Effector CD8-positive, alpha-beta T cell (primary cell): ENCODE data around the gene RRP1.
"Not testable (repeated sequence)": the region's sequence is repeated elsewhere in the genome, so short reads cannot be mapped to it uniquely, and the experiment has no call there.

Source experiments
- DNase-seq: peaks from one replicate; lab custom pipeline; 2025; lab: John Stamatoyannopoulos, UW

RRP1 gene

DNA sequence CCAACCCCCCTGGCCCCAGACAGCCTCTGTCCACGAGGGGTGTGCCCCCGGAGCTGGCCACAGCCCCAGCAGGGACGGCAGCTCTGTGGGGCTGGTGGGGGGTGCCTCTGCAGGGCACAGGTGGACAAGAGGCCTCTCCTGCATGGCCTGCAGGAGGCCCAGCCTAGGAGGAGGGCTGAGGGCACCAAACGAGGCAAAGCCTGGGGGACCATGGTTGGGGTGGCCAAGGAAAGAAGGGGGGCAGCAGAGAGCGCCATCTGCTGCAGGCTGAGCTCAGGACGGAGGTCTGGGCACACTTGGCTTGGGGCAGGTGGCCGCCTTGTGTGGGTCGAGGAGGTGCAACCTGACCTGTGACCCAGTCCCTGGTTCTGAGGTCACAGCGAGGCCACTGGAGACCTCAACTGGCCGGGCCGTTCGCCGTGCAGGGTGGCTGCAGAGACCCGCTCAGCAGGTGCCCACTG lies 27.3 kb downstream of the RRP1 start:
- DNase-seq, result no peak

DNA sequence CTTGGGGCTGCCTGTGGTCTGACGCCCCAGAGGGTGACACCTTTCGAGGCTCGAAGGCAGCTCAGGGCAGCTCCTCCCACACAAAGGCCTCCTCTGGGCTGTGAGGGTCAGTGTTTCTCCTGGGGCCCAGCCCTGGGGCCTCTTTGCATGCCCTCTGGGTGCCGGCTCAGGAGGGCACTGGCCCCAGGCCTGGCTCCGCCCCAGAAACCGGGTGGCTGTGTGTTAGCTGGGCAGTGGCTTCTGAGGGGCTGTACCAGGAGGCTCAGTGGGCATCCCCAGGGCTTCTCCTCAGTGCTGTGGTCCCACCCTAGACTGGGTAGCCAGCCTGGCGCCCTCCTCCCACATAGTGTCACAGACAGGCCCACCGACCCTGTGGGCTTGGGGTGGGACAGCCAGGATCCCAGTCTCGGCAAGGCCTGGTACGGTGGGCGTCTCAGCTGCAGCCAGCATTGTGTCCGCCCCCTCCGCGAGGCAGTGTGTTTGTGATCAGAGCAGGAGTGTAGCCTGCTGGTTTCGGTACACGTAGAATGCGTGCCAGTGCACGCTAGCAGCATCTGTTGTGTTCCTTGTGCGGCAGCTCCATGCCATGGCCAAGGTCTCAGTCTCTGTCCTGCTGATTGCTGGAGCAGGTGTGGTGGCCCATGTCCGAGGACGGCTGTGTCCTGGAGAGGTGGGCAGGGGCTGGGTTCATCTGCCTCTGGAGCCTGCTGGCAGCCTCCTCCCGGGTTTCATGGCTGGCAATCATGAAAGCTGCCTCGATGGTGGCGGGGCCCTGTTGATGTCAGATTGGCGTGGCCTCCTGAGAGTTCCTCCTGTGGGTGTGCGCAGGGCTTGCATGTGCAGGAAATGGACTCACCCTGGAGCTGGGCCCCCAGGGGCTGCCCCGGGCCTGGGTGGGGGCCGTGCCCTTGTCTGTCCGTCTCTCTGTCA lies 28.0 kb downstream of the RRP1 start:
- no peak for DNase-seq

DNA sequence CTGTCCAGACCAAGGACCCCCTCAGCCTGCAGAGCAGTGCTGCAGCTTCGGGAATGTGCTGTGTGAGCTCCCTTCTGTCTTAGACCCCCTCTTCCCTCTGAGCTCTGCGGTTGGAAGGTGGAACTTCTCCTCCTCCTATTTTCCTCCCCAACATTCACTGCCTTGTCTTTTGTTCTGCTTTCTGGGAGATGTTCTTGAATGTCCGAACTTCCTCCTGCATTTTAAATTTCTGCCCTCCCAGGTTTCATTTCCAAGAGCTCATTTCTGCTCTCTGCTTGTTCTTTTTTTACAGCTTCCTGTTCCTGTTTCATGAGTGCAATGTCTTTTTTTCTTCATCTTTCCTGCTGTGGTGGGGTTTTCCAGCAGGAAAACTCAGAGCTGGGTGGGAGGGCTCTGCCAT lies 29.3 kb downstream of the RRP1 start:
- no peak for DNase-seq

DNA sequence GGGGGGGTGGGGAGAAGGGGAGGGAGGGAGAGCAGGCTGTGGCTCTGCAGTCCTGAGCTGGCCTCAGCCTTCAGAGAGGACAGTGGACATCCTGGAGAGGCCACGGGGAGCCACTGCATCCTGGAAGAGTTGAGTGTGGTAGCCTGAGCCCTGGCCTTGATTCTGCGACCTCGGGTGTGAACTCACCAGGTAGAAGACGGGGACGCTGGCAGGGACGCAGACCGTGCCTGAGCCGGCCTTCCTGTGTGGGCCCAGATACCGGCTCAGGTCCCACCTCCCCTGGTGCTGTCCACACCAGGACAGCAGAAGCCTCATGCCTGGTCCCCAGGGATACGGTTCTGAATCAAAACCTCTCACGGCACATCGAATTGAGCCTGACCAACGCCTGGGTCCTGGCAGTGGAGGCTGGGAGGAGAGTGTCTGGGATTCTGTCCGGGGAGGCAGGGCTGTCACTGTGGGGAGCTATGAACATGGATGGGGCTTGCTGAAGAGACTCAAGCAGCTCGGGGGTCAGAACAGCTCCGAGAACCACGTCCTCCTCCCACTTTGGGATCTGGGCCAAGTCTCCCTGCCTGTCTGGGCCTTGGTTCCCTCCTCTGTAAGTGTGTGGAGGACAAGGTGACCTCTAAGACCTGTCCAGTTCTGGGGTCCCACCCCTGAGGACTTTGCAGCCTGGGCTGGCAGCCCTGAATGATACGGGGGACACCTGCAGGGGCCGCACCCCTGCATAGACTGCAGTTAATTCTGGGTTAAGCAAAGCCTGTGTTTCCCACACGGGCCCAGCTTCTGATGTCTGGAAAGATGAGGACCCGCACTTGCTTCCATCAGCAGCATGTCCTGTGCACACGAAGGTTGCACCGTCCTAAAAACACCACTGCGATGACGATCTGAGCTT lies 30.4 kb downstream of the RRP1 start:
- no peak for DNase-seq

DNA sequence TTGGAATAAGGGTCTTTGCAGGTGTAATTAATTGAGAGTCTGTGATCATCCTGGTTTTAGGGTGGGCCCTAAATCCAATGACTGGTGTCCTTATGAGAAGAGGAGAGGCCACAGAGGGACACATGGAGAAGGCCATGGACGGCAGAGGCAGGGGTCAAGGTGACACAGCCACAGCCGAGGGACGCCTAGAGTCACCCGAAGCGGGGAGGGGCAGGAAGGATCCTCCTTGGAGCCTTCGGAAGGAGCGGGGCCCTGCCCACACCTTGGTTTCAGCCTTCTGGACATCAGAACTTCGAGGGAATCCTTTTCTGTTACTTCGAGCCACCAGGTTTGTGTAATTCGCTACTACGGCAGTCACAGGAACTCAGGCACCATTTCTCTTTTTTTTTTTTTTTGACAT lies 31.1 kb downstream of the RRP1 start:
- no peak for DNase-seq

DNA sequence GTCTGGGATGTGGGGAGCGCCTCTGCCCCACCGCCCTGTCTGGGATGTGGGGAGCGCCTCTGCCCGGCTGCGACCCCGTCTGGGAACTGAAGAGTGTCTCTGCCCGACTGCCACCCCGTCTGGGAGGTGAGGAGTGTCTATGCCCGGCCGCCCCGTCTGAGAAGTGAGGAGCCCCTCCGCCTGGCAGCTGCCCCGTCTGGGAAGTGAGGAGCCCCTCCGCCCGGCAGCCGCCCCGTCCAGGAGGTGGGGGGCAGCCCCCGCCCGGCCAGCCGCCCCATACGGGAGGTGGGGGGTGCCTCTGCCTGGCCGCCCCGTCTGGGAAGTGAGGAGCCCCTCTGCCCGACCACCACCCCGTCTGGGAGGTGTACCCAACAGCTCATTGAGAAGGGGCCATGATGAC lies 32.8 kb downstream of the RRP1 start:
- DNase-seq, result not testable (repeated sequence)

DNA sequence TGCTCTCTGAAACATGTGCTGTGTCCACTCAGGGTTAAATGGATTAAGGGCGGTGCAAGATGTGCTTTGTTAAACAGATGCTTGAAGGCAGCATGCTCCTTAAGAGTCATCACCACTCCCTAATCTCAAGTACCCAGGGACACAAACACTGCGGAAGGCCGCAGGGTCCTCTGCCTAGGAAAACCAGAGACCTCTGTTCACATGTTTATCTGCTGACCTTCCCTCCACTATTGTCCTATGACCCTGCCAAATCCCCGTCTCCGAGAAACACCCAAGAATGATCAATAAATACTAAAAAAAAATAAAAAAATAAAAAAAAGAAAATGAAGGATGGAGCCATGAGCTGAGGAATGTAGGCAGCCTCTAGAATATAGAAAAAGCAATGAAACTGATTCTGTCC lies 33.4 kb downstream of the RRP1 start:
- not testable (repeated sequence) for DNase-seq

DNA sequence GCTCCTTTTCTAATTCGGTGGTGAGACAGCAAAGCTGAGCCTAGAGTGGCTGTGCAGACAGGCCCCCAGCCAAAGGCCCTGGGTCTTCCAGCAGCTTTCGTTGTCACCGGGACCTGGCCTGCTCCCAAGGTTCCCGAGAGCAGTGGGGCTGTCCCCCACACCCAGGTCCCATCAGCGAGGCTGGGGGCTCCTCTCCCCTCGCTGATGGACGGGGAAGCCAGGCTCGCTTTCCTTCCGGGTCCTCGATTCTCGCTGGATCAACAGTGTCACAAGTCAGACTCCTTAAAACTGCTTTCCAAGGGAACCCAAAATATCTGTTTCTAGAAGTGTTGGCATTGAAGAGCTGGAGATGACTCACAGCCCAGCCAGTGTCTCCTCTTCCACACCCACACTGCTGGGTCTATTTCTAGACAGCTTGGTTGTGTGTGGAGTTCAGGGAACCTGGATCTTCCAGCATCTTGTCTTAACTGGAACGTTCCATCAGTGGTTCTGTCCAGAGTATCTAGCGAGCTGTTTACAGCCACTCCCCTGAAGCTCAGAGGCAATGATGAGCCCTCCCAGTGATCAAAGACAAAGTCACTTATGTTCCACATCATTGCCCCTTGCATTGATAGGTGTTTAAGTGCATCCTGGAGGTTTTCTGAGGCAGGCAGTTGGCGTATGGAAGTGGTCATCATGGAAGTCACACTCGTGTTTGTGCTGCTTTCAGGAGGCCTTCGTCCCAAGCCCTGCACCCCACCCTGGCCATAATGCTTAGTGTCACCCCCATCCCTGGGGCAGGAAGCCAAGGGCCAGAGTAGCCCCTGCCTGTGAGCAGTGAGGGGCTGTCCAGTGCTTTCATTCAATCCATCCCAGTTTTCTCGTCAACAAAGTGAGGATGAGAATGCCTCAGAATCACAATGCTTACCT lies 35.2 kb downstream of the RRP1 start:
- no peak for DNase-seq

DNA sequence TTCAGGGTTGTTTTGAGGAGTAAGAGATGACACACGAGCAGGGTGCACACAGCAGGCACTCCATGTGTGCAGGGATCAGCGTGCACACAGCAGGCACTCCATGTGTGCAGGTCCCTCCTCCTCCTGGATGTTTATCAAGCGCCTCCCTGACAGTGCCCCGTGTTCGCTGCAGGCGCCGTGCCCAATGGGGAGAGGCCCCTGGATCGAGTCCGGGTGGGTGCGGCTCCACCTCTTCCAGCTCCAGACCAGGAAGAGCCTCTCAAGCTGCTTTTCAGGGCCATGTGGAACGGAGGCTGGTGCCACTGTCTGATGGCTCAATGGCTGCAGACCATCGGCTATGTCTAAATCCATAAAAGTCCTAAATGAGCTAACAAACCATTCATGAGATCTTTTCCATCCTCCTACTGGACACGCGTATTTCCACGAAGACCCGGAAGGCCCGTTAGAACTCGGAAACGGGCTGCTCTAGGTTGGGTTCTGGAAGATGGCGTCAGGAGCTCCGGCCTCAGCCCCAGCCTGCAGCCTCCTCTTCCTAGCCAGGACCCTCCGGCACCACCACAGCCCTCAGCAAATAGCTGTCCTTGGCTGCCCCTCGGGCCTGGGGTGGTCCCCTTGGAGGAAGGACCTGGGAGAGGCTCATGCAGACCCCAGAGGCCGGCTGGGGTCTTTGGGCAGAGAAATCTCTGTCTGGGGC lies 36.0 kb downstream of the RRP1 start:
- no peak for DNase-seq

DNA sequence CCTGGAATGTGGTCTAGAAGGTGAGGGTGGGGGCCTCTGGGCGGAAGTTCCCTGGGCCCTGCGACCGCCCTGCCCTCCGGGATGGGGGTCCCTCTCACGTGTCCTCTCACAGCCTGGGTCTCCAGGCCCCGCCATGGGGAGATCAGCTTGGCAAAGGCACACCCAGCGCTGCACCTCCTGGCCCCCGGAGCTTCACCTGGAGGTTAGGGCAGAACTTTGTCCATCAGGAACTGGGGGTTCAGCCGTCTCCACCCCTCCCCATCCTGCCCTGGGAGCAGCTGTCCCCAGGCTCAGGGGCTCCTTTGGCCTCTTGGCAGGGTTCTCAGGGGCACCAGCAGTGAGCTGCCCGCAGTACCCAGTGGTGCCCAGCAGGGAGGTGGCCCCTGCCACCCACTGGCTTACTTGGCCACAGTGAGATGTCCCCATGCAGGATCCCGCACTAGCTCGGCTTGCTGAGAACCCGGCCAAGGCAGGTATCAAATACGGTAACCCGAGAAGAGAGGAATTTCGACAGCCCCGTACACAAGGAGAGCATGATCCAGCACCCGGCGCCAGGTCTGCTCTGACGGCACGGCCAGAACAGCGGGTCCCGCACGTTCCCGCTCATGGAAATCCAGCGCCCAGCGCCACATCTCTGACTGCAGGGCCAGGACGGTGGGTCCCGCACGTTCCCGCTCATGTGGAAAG lies 36.7 kb downstream of the RRP1 start:
- no peak for DNase-seq

DNA sequence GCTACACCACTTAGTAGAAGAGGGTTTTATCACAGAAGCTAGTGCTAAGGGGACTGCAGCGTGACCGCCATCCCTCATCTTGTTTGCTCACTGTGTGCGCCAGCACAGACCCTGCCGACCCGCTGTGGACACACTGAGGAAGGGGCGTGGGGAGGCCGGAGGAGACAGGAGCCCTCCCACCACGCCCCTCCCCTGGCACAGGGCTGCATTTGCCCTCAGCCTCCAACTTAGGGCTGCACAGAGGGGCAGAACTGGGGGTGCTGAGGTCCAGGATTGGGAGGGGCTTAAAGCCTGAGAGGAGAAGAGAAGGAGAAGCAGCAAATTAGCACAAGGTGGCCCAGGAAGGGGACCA lies 37.2 kb downstream of the RRP1 start:
- DNase-seq, result no peak

DNA sequence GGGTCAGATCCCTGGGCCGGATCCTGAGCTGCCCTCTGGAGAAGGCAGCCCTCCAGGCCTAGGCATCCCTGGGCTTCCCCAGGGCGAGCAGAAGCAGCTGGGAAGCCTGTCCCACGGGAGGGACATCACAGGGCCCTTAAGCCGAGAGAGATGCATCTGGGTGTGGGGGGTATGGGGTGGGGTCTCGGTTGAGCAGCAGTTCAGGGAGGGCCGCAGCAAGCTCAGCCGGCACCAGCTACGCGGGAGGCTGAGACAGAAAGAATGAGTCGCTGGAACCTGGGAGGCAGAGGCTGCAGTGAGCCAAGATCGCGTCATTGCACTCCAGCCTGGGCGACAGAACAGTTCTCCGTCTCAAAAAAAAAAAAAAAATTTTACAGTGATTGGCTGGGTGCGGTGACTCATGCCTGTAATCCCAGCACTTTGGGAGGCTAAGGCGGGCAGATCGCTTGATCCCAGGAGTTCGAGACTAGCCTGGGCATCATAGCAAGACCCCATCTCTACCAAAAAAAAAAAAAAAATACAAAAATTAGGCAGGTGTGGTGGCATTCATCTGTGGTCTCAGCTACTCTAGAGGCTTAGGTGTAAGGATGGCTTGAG lies 37.7 kb downstream of the RRP1 start:
- no peak for DNase-seq

DNA sequence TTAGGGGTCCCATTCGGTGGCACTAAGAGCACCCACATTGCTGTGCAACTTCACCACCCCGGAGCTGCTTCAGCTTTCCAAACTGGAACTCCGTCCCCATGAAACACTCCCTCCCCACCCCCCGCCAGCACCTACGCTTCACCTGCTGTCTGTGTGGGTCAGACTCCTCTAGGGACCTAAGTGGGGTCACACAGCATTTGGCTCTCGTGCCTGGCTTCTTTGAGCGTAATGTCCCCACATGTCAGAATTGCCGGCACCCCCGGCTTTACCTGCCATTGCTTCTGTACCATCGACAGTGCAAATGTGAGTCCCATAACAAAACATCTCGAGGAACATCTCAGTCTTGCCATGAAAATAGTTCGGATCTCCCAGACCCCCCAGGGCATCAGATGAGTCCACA lies 39.8 kb downstream of the RRP1 start:
- DNase-seq, result no peak

DNA sequence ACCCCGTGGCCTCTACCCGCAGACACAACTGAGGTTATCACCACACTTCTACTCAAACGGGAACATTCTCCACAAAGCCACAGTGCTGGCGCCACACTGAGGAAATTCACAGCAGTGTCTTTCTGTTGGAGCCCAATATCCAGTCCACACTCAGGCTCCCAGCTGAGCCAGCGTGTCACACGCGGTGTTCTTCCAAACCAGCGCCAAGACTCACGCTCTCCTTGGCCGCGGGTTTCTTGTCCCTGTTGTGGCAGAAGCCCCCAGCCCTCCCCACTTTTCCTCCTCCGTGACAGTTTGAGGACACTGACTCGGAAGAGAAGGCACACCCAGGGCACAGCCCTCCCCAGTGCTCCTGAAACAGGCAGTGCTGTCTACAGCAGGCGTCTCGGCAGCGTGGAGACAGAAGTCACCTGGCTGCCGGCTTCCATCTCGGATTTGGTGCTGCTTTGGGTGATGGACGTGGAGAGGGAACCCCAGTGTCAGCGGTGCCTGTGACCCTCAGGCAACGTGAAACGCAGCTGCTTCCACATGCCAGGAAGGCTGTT lies 40.3 kb downstream of the RRP1 start:
- DNase-seq, result no peak

DNA sequence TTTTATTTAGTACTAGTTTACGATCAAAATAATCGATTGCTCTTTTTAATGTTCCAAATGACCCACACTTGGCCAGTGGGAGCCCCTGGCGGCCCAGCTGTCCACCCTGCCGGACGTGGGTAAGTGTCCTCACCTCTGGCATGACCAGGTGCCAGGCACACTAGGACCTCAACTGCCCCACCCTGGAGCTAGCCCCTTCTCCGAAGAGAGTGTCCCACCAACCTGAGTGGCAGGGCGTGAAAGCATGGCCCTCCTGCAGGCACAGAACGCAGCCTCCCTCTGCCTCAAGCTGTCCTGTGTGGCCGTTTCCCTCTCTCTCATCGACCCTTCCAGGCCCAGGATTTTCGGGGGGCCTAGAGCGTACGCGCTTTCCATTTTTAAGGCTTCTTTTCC lies 42.8 kb downstream of the RRP1 start:
- no peak for DNase-seq

DNA sequence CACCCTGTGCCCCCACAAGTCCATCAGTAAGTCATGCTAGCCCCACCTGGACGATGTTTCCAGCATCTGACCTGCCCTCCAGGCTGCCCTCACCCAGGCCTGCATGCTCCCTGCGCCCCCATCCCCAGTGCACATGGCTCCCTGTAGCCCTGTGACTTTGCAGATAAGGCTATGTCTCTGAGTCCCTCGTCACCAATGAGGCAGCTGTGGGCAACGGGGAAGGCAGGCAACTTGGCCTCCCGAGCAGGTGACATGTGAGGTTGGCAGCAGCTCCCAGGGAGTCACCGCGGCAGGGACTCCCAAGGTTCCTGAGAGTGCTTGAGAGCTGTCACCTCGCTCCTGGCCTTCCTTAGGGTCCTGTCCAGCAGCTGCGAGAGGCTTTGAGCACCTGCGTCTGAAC lies 43.3 kb downstream of the RRP1 start:
- DNase-seq, result no peak

DNA sequence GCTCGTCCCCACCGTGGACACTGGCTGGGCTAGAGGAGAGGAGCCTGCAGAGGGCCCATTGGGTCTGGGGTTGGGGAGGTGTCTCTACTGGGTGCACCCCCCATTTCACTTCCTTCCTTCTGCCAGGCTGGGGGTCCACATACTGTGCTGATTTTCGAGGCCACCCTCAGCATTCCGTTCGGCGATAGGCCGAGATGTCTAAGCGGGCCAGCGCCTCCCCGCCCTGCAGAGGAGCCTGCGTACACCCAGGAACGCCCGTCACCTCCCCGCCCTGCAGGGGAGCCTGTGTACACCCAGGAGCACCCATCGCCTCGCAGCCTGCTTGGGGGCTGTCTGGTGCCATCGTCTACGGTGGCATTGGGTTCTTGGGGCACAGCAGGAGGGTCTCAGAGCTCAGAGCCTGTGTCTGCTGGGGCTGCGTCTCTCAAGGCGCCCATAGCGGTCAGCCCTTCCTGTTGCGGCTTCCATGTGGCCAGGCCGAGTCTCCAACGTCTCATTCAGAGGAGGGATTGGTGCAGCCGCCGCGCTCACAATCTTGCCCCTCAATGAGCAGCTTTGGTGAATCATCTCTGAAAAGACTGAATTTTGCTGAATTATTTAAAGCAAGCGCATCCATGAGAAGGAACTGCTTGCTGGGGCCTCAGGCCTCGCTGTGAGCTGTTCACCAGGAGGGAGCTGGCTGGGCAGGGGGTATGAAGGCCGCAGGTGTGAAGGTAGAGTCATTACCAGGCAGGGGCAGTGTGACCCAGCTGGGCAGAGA lies 44.9 kb downstream of the RRP1 start:
- DNase-seq, result no peak

DNA sequence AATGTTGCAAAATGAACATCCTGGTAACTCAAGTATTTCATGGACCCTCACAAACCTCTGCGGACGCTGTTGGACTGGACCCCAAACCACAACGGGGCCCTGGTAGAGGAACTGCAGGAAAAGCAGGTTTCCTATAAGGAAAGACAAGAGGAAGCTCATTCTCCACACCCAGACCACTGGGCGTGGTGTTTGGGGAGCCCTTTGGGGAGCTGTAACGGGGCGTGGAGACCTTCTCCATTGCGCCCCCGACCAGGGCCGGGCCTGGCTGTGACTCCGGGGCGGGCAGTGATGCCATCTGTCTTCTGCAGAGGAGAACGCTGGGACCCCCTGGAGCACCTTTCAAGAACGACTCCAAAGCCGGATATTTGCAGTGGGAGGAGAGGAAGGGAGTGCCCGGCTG lies 45.7 kb downstream of the RRP1 start:
- no peak for DNase-seq

DNA sequence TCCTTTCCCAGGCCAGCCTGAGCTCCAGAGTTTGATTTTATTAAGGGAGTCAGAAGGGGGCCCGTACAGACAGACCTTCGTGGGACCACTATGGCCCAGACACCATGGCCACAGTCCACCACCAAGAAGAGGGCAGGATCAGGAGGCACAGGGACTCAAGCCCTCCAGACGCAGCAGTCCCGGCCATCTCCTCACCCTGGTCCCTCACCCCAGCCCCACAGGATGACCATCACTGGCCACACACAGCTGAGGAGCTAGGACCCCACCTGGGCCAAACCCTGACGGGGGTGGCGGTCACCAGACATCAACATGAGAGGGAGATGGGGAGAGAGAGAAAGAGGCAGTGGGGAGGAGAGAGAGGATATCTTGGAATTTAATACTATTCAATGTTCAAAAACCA lies 46.5 kb downstream of the RRP1 start:
- no peak for DNase-seq
